ENCODE measurements around the gene LRRC71. TPM values are rescaled to one million over a fixed set of nuclear protein-coding genes. Genes with fewer than 3 reads are reported as not detected.

The LRRC71 gene
- total RNA-seq, 4 donors from 2014 or later = not detected

DNA sequence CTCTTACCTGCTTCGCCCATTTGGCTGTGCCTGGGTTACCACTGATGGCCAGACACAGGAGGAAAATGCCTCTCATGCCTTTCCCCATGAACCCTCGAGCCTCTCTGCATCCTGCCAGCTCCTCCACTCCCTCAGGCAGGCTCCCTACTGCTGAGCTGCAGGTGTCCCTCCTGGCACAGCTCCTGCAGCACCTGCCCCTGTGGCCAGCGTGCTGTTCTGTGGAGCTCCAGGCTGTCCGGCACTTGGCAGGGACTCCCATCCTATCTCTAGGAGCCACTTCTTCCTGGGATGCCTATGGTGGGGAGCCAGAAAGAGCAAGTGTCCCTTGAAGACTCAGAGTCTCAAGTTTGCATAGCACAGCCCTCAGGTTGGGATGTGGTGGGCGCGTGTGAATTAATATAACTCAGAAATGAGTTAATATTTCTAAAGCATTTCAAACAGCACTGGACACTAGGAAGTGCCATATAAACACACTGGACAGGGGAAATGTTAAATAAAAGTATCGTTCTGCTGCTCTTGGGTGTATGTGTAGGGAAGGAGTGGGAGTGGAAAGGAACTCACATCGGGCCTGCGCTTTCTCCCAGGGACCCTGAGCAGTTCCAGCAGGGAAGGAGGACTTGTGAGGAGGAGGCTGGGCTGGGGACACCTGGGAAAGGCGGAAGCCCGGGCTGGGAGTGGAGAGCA is 2.7 kb downstream of the LRRC71 start:
- DNase-seq = peak; percentile 32 to 35
- no peak for TF ChIP-seq POLR2A (IDR thresholded peaks at IDR 0.05)
- TF ChIP-seq, protein P1, sequence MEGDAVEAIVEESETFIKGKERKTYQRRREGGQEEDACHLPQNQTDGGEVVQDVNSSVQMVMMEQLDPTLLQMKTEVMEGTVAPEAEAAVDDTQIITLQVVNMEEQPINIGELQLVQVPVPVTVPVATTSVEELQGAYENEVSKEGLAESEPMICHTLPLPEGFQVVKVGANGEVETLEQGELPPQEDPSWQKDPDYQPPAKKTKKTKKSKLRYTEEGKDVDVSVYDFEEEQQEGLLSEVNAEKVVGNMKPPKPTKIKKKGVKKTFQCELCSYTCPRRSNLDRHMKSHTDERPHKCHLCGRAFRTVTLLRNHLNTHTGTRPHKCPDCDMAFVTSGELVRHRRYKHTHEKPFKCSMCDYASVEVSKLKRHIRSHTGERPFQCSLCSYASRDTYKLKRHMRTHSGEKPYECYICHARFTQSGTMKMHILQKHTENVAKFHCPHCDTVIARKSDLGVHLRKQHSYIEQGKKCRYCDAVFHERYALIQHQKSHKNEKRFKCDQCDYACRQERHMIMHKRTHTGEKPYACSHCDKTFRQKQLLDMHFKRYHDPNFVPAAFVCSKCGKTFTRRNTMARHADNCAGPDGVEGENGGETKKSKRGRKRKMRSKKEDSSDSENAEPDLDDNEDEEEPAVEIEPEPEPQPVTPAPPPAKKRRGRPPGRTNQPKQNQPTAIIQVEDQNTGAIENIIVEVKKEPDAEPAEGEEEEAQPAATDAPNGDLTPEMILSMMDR (IDR thresholded peaks at IDR 0.05) = no peak
- intact Hi-C loops (cut with DNase I) = loop anchor here (10.0 kb wide), 1 partner anchor 152 kb away; no protein-coding TSS in a partner anchor
- Histone ChIP-seq H3K27me3 (peaks cover 16% of the 10 kb centered on the region), H3K27ac (no peak overlapping the region), H3K4me1 (peaks cover 24 to 36% of the 10 kb centered on the region in 2 donors), H3K36me3 (no peaks in the 10 kb centered on the region), H3K4me3 (replicated peaks in 1 of 3) (no peak overlapping the region), H3K9me3 (no peaks in the 10 kb centered on the region)
- 20 to 26% methylated on average over 10 of the region's 11 CpGs for WGBS, 2 donors

GRCh38 chr1:156923670-156924477 is 3.4 kb downstream of the LRRC71 start:
- Histone ChIP-seq H3K27me3 (peaks cover 16% of the 10 kb centered on the region), H3K27ac (no peak overlapping the region), H3K4me3 (replicated peaks in 1 of 3) (no peak overlapping the region), H3K4me1 (peaks cover 24 to 36% of the 10 kb centered on the region in 2 donors), H3K36me3 (no peaks in the 10 kb centered on the region), H3K9me3 (no peaks in the 10 kb centered on the region)
- WGBS, 2 donors = 6 to 10% methylated on average over 16 to 22 of the region's 64 CpGs
- TF ChIP-seq, protein P1 (IDR thresholded peaks at IDR 0.05) = no peak
- TF ChIP-seq POLR2A (IDR thresholded peaks at IDR 0.05) = no peak
- no peak for DNase-seq
- intact Hi-C loops (cut with DNase I) = loop anchor here (2.0 to 10.0 kb wide), 2 partner anchors 33 to 151 kb away; no protein-coding TSS in a partner anchor

GRCh38 chr1:156924478-156925153 is 4.2 kb downstream of the LRRC71 start:
- no peaks in the 10 kb centered on the region for H3K9me3 ChIP-seq
- peaks cover 16% of the 10 kb centered on the region for H3K27me3 ChIP-seq
- no peak overlapping the region for H3K27ac ChIP-seq
- peaks cover 24 to 36% of the 10 kb centered on the region in 2 donors for H3K4me1 ChIP-seq
- intact Hi-C loops (cut with DNase I) = loop anchor here (2.0 to 10.0 kb wide), 3 partner anchors 34 to 150 kb away; no protein-coding TSS in a partner anchor
- no peak for DNase-seq
- no peak for TF ChIP-seq POLR2A (IDR thresholded peaks at IDR 0.05)
- TF ChIP-seq, protein P1 (IDR thresholded peaks at IDR 0.05) = no peak
- H3K4me3 ChIP-seq (replicated peaks in 1 of 3) = no peak overlapping the region
- no peaks in the 10 kb centered on the region for H3K36me3 ChIP-seq
- WGBS, 2 donors = 55 to 72% methylated on average over 15 to 19 of the region's 22 CpGs

GRCh38 chr1:156925154-156926010 is 5.0 kb downstream of the LRRC71 start:
- H3K4me1 ChIP-seq = peaks cover 19 to 31% of the 10 kb centered on the region in 2 donors
- H3K9me3 ChIP-seq = no peaks in the 10 kb centered on the region
- H3K27ac ChIP-seq = no peak overlapping the region
- intact Hi-C loops (cut with DNase I) = loop anchor here (2.0 to 10.0 kb wide), 3 partner anchors 35 to 149 kb away; no protein-coding TSS in a partner anchor
- no peak for DNase-seq
- H3K27me3 ChIP-seq = peaks cover 16% of the 10 kb centered on the region
- H3K36me3 ChIP-seq = no peaks in the 10 kb centered on the region
- TF ChIP-seq POLR2A (IDR thresholded peaks at IDR 0.05) = no peak
- TF ChIP-seq, protein P1 (IDR thresholded peaks at IDR 0.05) = no peak
- no peak overlapping the region for H3K4me3 ChIP-seq (replicated peaks in 1 of 3)
- WGBS, 2 donors = 88 to 95% methylated on average over 5 of the region's 5 CpGs
